Measurements from ENCODE around the gene LMAN1L.

- no peak for TF ChIP-seq CTCF (IDR thresholded peaks at IDR 0.05; ENCODE audit: poor library complexity)
- no peak for TF ChIP-seq EZH2phosphoT487 (IDR thresholded peaks at IDR 0.05; ENCODE audit: low read depth, severe bottlenecking, unreplicated experiment)
Observed at GRCh38 chr15:74826364-74826819, 13.8 kb downstream of the LMAN1L start, which contains the start of gene CPLX3.
